Measurements from ENCODE around the gene STAG3. TPM values are rescaled to one million over a fixed set of nuclear protein-coding genes. Genes with fewer than 3 reads are reported as not detected.
"Not testable (repeated sequence)": the region's sequence is repeated elsewhere in the genome, so short reads cannot be mapped to it uniquely, and the experiment has no call there.

STAG3 gene
- total RNA-seq: 10 to 100 TPM; 24.2 to 24.7 TPM

- H3K4me1 Mint-ChIP-seq: peaks cover 69% of the 10 kb centered on the region
- peak within 1 kb of the TSS; percentile 75 for H3K27ac Mint-ChIP-seq
- CTCF ChIA-PET: interaction anchor here (0.6 to 3.7 kb wide), 7 partner anchors 9 to 46 kb away, joined by 3 to 13 read pairs (median 4); partner anchors contain the start of gene GAL3ST4
- H3K4me3 Mint-ChIP-seq: peak within 1 kb of the TSS; percentile 78
- H3K9me3 Mint-ChIP-seq: peaks cover 5% of the 10 kb centered on the region
- POLR2A ChIA-PET: interaction anchor here (0.8 to 1.0 kb wide), 2 partner anchors 224 to 251 kb away, joined by 3 to 7 read pairs; partner anchors contain the start of gene ZCWPW1
- H3K36me3 Mint-ChIP-seq (ENCODE audit: low read depth): peaks cover 24% of the 10 kb centered on the region
- peak; percentile 98 for DNase-seq
- H3K27me3 Mint-ChIP-seq: no peaks in the 10 kb centered on the region
These were observed at the start of gene STAG3, which contains the start of gene GPC2 for GRCh38 chr7:100177045-100178001. Gene STAG3 (plus strand): TSS chr7:100177918. CDS start chr7:100180557, 2,639 bp downstream. Gene GPC2 (minus strand): TSS chr7:100177381. CDS start chr7:100177199, 182 bp downstream.

DNA sequence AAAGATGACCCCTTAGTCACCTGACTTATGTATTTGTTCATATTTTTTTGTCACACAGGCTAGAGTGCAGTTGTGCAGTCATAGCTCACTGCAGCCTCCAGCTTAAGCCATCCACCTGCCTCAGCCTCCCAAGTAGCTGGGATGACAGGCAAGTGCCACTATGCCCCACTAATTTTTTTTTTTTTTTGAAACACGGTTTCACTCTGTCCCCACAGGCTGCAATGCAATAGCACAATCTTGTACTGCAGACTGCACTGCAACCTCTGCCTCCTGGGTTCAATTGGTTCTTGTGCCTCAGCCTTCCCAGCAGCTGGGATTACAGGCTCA is 49.1 kb upstream of the STAG3 start:
- peak overlapping the region; percentile 89 for H3K27ac Mint-ChIP-seq
- no peak for DNase-seq
- ChIA-PET CTCF (interaction anchor here (0.6 to 5.9 kb wide), 8 partner anchors 7 to 1238 kb away, joined by 3 to 39 read pairs (median 4); partner anchors contain the start of genes CNPY4 and MCM7), POLR2A (no interaction called here)
- peak overlapping the region; percentile 100 for H3K4me3 Mint-ChIP-seq
- H3K4me1 Mint-ChIP-seq: peaks cover 55% of the 10 kb centered on the region
- H3K9me3 Mint-ChIP-seq: no peaks in the 10 kb centered on the region
- H3K36me3 Mint-ChIP-seq (ENCODE audit: low read depth): peaks cover 19% of the 10 kb centered on the region
- no peaks in the 10 kb centered on the region for H3K27me3 Mint-ChIP-seq

DNA sequence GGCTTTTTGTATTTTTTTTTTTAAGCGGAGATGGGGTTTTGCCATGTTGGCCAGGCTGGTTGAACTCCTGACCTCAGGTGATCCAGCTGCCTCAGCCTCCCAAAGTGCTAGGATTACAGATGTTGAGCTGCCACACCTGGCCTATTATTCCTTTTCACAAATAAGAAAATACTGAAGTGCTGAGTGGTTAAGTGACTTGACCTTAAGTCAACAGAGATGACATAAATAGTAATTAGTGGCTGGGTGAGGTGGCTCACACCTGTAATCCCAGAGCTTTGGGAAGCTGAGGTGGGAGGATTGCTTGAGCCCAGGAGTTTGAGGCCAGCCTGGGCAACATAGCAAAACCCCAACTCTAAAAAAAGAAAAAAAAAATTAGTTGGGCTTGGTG is 47.5 kb upstream of the STAG3 start:
- H3K9me3 Mint-ChIP-seq; H3K27ac Mint-ChIP-seq; H3K27me3 Mint-ChIP-seq; H3K4me3 Mint-ChIP-seq; H3K36me3 Mint-ChIP-seq (ENCODE audit: low read depth); POLR2A ChIA-PET; DNase-seq: not testable (repeated sequence)
- CTCF ChIA-PET: interaction anchor here (0.7 to 5.9 kb wide), 18 partner anchors 8 to 299 kb away, joined by 3 to 39 read pairs (median 4); partner anchors contain the start of genes CNPY4, GPC2, LAMTOR4 and MEPCE
- peaks cover 44% of the 10 kb centered on the region for H3K4me1 Mint-ChIP-seq

GRCh38 chr7:100130608-100131453 is 46.9 kb upstream of the STAG3 start:
- H3K27ac Mint-ChIP-seq: no peak overlapping the region
- POLR2A ChIA-PET: no interaction called here
- CTCF ChIA-PET: interaction anchor here (0.6 to 5.9 kb wide), 25 partner anchors 9 to 468 kb away, joined by 3 to 39 read pairs (median 3); partner anchors contain the start of genes AP4M1, CNPY4, GPC2 and LAMTOR4
- peak; percentile 89 for DNase-seq
- peaks cover 8% of the 10 kb centered on the region for H3K36me3 Mint-ChIP-seq (ENCODE audit: low read depth)
- no peaks in the 10 kb centered on the region for H3K9me3 Mint-ChIP-seq
- no peaks in the 10 kb centered on the region for H3K27me3 Mint-ChIP-seq
- H3K4me3 Mint-ChIP-seq: peak overlapping the region; percentile 32
- peaks cover 39% of the 10 kb centered on the region for H3K4me1 Mint-ChIP-seq

GRCh38 chr7:100132126-100132525 is 45.6 kb upstream of the STAG3 start:
- H3K4me3 Mint-ChIP-seq: no peak overlapping the region
- POLR2A ChIA-PET: no interaction called here
- H3K36me3 Mint-ChIP-seq (ENCODE audit: low read depth): no peaks in the 10 kb centered on the region
- H3K4me1 Mint-ChIP-seq: peaks cover 28% of the 10 kb centered on the region
- H3K27me3 Mint-ChIP-seq: no peaks in the 10 kb centered on the region
- no peak for DNase-seq
- H3K9me3 Mint-ChIP-seq: no peaks in the 10 kb centered on the region
- peak overlapping the region; percentile 48 for H3K27ac Mint-ChIP-seq
- CTCF ChIA-PET: interaction anchor here (0.6 to 5.9 kb wide), 22 partner anchors 9 to 291 kb away, joined by 3 to 39 read pairs (median 4); partner anchors contain the start of genes CNPY4, GPC2, LAMTOR4 and PVRIG

GRCh38 chr7:100132697-100133151 is 45.0 kb upstream of the STAG3 start:
- no peaks in the 10 kb centered on the region for H3K9me3 Mint-ChIP-seq
- ChIA-PET CTCF (interaction anchor here (0.5 to 5.9 kb wide), 33 partner anchors 8 to 304 kb away, joined by 3 to 39 read pairs (median 4); partner anchors contain the start of genes AP4M1, CNPY4, GJC3 and GPC2), POLR2A (no interaction called here)
- peaks cover 30% of the 10 kb centered on the region for H3K4me1 Mint-ChIP-seq
- peak; percentile 77 for DNase-seq
- no peaks in the 10 kb centered on the region for H3K36me3 Mint-ChIP-seq (ENCODE audit: low read depth)
- H3K4me3 Mint-ChIP-seq: no peak overlapping the region
- peak overlapping the region; percentile 48 for H3K27ac Mint-ChIP-seq
- H3K27me3 Mint-ChIP-seq: no peaks in the 10 kb centered on the region

DNA sequence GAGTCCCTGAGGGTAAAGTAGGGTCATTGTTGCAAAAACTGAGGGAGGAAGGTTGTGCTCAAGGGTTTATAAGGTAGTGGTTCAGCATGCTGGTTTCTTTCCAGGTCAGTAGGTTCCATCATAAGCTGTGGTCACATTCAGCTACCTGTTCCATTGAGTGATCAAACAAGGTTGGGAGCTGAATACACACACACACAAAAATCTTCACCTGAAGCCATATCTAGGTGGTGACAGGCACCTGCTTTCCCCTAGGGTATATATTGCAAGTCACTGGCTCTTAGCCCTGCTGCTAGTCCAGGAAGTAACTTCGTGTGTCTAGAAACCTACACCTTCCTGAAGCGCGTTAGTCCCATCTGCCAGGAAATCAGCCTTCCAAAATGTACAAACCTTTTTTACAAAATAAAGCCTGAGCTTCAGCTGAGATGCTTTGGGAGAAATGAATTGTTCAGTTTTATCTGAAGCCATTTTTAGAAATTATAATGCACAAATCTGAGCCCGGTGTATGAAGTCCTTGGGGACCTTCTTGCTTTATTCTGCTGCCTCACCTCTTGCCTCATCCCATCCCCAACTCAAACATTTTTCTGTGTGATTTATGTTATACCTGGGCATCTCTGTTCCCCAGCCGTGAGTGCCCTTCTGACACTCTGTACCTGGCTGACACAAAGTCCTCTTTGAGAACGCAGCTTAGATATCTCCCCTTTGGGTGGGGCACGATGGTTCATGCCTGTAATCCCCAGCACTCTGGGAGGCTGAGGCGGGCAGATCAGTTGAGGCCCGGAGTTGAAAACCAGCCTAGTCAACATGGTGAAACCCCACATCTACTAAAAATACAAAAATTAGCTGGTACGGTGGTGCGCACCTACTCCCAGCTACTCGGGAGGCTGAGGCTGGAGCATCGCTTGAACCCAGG is 39.6 kb upstream of the STAG3 start:
- no peaks in the 10 kb centered on the region for H3K9me3 Mint-ChIP-seq
- H3K4me1 Mint-ChIP-seq: peaks cover 16% of the 10 kb centered on the region
- no peaks in the 10 kb centered on the region for H3K36me3 Mint-ChIP-seq (ENCODE audit: low read depth)
- H3K27me3 Mint-ChIP-seq: no peaks in the 10 kb centered on the region
- no peak overlapping the region for H3K4me3 Mint-ChIP-seq
- peak overlapping the region; percentile 64 for H3K27ac Mint-ChIP-seq
- DNase-seq: no peak
- CTCF ChIA-PET: interaction anchor here (0.6 to 1.7 kb wide), 6 partner anchors 11 to 1103 kb away, joined by 3 to 4 read pairs (median 3); partner anchors contain the start of gene LAMTOR4
- POLR2A ChIA-PET: no interaction called here

DNA sequence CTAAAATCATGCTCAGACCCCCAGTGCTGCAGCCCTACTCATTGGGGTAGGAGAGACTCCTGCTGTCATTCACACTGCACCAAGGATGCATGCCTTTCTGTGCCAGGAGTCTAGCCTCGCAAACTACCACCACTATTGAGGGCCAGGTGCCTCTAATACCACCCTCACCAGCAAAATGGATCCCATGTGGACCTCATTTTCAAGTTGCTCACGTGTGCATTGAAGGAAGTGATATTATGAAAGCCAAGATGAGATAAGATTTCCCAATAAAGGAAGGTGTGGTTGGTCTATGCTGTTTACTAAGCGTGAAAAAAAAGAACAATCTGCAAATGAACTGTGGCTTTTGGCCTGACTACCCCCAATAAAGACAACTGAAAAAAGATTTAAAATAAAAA is 36.2 kb upstream of the STAG3 start:
- Mint-ChIP-seq H3K36me3 (ENCODE audit: low read depth) (no peaks in the 10 kb centered on the region), H3K27me3 (no peaks in the 10 kb centered on the region), H3K4me1 (peaks cover 16% of the 10 kb centered on the region), H3K27ac (no peak overlapping the region), H3K9me3 (no peaks in the 10 kb centered on the region), H3K4me3 (no peak overlapping the region)
- CTCF ChIA-PET: interaction anchor here (0.8 to 3.0 kb wide), 5 partner anchors 9 to 23 kb away, joined by 3 to 15 read pairs (median 5); no protein-coding TSS in a partner anchor
- POLR2A ChIA-PET: no interaction called here
- no peak for DNase-seq

- Mint-ChIP-seq H3K36me3 (ENCODE audit: low read depth) (no peaks in the 10 kb centered on the region), H3K27me3 (no peaks in the 10 kb centered on the region), H3K4me1 (peaks cover 16% of the 10 kb centered on the region), H3K27ac (no peak overlapping the region), H3K9me3 (no peaks in the 10 kb centered on the region), H3K4me3 (no peak overlapping the region)
- ChIA-PET POLR2A (no interaction called here), CTCF (interaction anchor here (1.0 to 3.0 kb wide), 3 partner anchors 10 to 22 kb away, joined by 3 to 15 read pairs (median 5); no protein-coding TSS in a partner anchor)
- DNase-seq: no peak
These were observed 35.3 kb upstream of the STAG3 start for GRCh38 chr7:100142461-100142860.

GRCh38 chr7:100146350-100146749 is 31.4 kb upstream of the STAG3 start:
- not testable (repeated sequence) for H3K27ac Mint-ChIP-seq, DNase-seq, H3K9me3 Mint-ChIP-seq, H3K4me3 Mint-ChIP-seq, H3K27me3 Mint-ChIP-seq
- peaks cover 25% of the 10 kb centered on the region for H3K4me1 Mint-ChIP-seq
- CTCF ChIA-PET: interaction anchor here (1.1 to 3.5 kb wide), 3 partner anchors 12 to 15 kb away, joined by 4 to 17 read pairs (median 10); no protein-coding TSS in a partner anchor
- H3K36me3 Mint-ChIP-seq (ENCODE audit: low read depth): peaks cover 12% of the 10 kb centered on the region
- POLR2A ChIA-PET: interaction anchor here (0.7 kb wide), 1 partner anchor 11 kb away, joined by 3 read pairs; no protein-coding TSS in a partner anchor

GRCh38 chr7:100147278-100147677 is 30.4 kb upstream of the STAG3 start:
- POLR2A ChIA-PET: no interaction called here
- Mint-ChIP-seq H3K27ac (no peak overlapping the region), H3K27me3 (no peaks in the 10 kb centered on the region), H3K36me3 (ENCODE audit: low read depth) (peaks cover 18% of the 10 kb centered on the region), H3K9me3 (no peaks in the 10 kb centered on the region), H3K4me3 (no peak overlapping the region), H3K4me1 (peaks cover 30% of the 10 kb centered on the region)
- CTCF ChIA-PET: interaction anchor here (1.1 to 3.5 kb wide), 3 partner anchors 11 to 17 kb away, joined by 4 to 17 read pairs (median 9); no protein-coding TSS in a partner anchor
- DNase-seq: no peak
